Heart left ventricle (tissue), 16 donors: Measurements from ENCODE around the gene HERC3. TPM values are rescaled to one million over a fixed set of nuclear protein-coding genes. Genes with fewer than 3 reads are reported as not detected.

ENCODE experiments used
- ATAC-seq, 4 donors: fragments of 200-7000 bp; cut with Tn5 transposase; one replicate each; pipeline ENCODE4 v1.9.1; 2020 to 2022; ENCODE audit warnings: moderate library complexity in 4 of 4, mild to moderate bottlenecking in 3 of 4, moderate number of reproducible peaks in 1 of 4
- DNase-seq, 5 donors: peaks; one replicate each; pipeline ENCODE4 v3.0.0-alpha.2; 2020
- H3K27ac ChIP-seq, 12 donors: fragments of 200-600 bp; sonication (generic) in 4 of 12; one replicate each; pipeline versions ENCODE4 v1.5.0 to v1.8.0; 2016 to 2022; ENCODE audit warnings: mild to moderate bottlenecking in 2 of 12
- H3K27me3 ChIP-seq, 9 donors: fragments of 200-600 bp; sonication (generic) in 2 of 9; one replicate each; pipeline versions ENCODE4 v1.5.1 to v1.8.0; 2016 to 2022; ENCODE audit warnings: mild to moderate bottlenecking in 3 of 9
- H3K36me3 ChIP-seq, 9 donors: fragments of 200-600 bp; sonication (generic) in 2 of 9; one replicate each; pipeline versions ENCODE4 v1.5.0 to v1.8.0; 2018 to 2022; ENCODE audit warnings: mild to moderate bottlenecking in 2 of 9
- H3K4me1 ChIP-seq, 12 donors: fragments of 200-600 bp; sonication (generic) in 4 of 12; one replicate each; pipeline versions ENCODE4 v1.5.0 to v1.8.0; 2016 to 2022; ENCODE audit warnings: mild to moderate bottlenecking in 3 of 12
- H3K4me3 ChIP-seq, 12 donors: fragments of 200-600 bp; sonication (generic) in 4 of 12; one replicate each; pipeline versions ENCODE4 v1.5.0 to v1.8.0; 2017 to 2022; ENCODE audit warnings: mild to moderate bottlenecking in 9 of 12, moderate library complexity in 4 of 12
- H3K9me3 ChIP-seq, 12 donors: fragments of 200-600 bp; sonication (generic) in 4 of 12; one replicate each; pipeline versions ENCODE4 v1.5.0 to v1.8.0; 2016 to 2022; ENCODE audit warnings: mild to moderate bottlenecking in 1 of 12
- POLR2A ChIP-seq, 2 donors: fragments of 450-650 bp; IDR thresholded peaks; one replicate each; pipeline ENCODE4 v1.6.1; 2017; ENCODE audit warnings: antibody characterized with exemption in 2 of 2, mild to moderate bottlenecking in 2 of 2, moderate library complexity in 2 of 2
- WGBS, 4 donors: extraction: QIAGEN DNeasy Blood & Tissue Kit in 2 of 4; methylation state at CpG; one replicate each; pipeline versions ENCODE4 v1.1.5 to v1.1.7; 2013 to 2018; 5-methylcytosine and 5-hydroxymethylcytosine counted together
- intact Hi-C, 10 donors: fragments of 100-400 bp; cut with DNase I; formaldehyde crosslinking; loops; one replicate each; pipeline versions ENCODE4 v1.11.1 to v1.14.2; 2022
- polyA plus RNA-seq, 2 donors: library from polyadenylated mRNA; stranded (reverse); fragments of 200-250 nt; gene quantifications; one replicate each; pipeline ENCODE4 v1.2.3, GENCODE V29; 2013
- total RNA-seq, 9 donors: library from RNA; depleted of rRNA in 2 of 9; stranded (reverse); fragments of >200 nt in 2 of 9; fragmentation: NEBNext Ultra II Directional in 3 of 9; extraction: Animal tissue kit (Norgen Biotek cat#: 25700) in 3 of 9; gene quantifications; one replicate each; pipeline versions ENCODE4 v1.1.0 to v1.2.4, GENCODE V29; 2016 to 2023
- TF ChIP-seq, protein P1 (sequence below), 12 donors: fragments of 200-600 bp; sonication (generic) in 4 of 12; IDR thresholded peaks; one replicate each; pipeline versions ENCODE4 v1.5.0 to v1.8.0; 2018 to 2022; ENCODE audit warnings: antibody characterized with exemption in 12 of 12, mild to moderate bottlenecking in 5 of 12
- donor health status: ischemic (EF 13 %, LVEDD 7.1; RV severe dilation, severe dysfunction).
- donor health status: healthy with polysubstance abuse.
- donor health status: DM: no; HTN: yes; CAD: no.
- donor health status: DM: no; HTN: no; CAD: no.
- donor health status: ischemic (EF 25% LVEDD 6.9; RV normal size, moderate dysfunction).
- donor health status: ischemic (EF 25% LVEDD 5.7; RV mildly dilated, moderate dysfunction).
- donor health status: healthy.
- donor health status: DM: yes; HTN: yes; CAD: no.
- donor health status: ischemic (EF 35%, LVEDD 5.7; RV mildly dilated, moderate dysfunction).
- donor health status: nonischemic (EF 11% LVEDD 7.7; RV severe dilation, severe dysfunction).
- donor health status: DM: yes; HTN: yes; CAD: no.
- donor health status: PGD.
- donor health status: ischemic (EF 29% LVEDD 5.4; RV normal size, mild dysfunction).
- donor health status: nonischemic (EF 23%, LVEDD 6.1; RV moderate dilation, normal function).

Gene HERC3
- total and polyA plus RNA-seq, 11 donors, result 10.4 to 66.6 (median 48.4) TPM

DNA sequence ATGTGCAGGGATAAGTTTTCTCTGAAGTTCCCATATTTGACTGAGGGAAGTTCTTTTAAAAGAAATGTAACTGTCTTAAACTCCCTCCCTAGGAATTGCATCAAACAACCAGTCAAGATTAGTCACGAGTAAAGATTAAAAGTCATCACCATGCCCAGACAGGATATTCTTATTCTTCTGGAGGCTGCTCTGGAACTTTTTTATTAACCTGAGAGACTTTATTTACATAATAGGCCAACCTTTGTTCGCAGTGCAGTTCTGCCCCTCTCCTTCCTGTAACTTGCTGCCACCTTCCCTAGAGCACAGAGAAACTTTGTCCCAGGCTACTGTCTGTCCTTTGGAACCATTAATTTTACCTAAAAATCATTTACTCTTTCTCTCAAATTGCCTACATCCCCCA lies 9.8 kb upstream of the HERC3 start:
- Histone ChIP-seq H3K27ac (peak overlapping the region in 8 of 12 donors; percentile 1 to 64 (median 40)), H3K36me3 (no peaks in the 10 kb centered on the region), H3K4me3 (no peak overlapping the region), H3K27me3 (no peaks in the 10 kb centered on the region), H3K4me1 (peaks cover 0 to 11% (median 4%) of the 10 kb centered on the region in 12 donors), H3K9me3 (peaks cover 0 to 7% (median 0%) of the 10 kb centered on the region in 12 donors)
- TF ChIP-seq, protein P1, sequence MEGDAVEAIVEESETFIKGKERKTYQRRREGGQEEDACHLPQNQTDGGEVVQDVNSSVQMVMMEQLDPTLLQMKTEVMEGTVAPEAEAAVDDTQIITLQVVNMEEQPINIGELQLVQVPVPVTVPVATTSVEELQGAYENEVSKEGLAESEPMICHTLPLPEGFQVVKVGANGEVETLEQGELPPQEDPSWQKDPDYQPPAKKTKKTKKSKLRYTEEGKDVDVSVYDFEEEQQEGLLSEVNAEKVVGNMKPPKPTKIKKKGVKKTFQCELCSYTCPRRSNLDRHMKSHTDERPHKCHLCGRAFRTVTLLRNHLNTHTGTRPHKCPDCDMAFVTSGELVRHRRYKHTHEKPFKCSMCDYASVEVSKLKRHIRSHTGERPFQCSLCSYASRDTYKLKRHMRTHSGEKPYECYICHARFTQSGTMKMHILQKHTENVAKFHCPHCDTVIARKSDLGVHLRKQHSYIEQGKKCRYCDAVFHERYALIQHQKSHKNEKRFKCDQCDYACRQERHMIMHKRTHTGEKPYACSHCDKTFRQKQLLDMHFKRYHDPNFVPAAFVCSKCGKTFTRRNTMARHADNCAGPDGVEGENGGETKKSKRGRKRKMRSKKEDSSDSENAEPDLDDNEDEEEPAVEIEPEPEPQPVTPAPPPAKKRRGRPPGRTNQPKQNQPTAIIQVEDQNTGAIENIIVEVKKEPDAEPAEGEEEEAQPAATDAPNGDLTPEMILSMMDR (IDR thresholded peaks at IDR 0.05), result no peak
- TF ChIP-seq POLR2A (IDR thresholded peaks at IDR 0.05), result no peak
- DNase-seq (no peak), ATAC-seq (no peak)
- 33 to 59% (median 50%) methylated on average over 2 of the region's 2 CpGs for WGBS, 4 donors
- intact Hi-C loops, result loop anchor here in 1 of 10 donors (5.0 kb wide), 1 partner anchor 35 kb away; no protein-coding TSS in a partner anchor

DNA sequence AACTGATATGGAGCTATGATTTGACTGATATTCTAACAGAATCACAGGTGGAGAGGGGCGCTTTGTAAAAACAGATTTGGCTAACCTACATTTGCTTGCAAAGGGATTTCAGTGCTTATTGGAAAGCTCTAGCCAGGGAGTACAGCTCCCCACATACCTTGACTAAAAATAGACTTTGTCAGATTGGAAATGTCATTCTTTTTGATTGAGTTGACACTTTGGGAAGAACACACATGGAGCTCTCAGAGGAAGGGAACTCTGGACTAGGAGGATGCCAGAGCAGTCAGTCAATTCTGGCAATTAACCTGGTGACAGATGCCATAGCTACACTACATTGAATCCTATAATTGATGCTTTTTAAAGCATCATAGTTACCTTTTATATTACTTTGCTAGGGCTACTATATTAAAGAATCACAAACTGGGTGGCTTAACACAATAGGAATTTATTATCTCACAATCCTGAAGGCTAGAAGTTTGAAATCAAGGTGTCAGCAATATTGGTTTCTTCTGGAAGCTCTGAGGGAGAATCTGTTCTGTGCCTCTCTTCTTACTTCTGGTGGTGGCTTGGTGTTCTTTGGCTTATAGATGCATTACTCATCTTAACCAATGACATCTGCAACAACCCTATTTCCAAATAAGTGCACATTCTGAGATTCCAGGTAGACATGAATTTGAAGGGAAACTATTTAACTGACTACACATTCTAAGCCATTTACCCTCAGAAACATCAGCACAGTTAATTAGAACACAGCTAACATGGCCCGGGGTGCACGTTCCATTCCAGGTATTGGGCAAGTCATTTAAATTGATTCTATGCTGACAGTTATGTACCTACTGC lies 8.4 kb upstream of the HERC3 start:
- ATAC-seq (peak; percentile 89 to 96 (median 92)), DNase-seq (no peak)
- no peak for TF ChIP-seq POLR2A (IDR thresholded peaks at IDR 0.05)
- TF ChIP-seq, protein P1 (IDR thresholded peaks at IDR 0.05), result no peak
- 87 to 91% (median 87%) methylated on average over 3 of the region's 3 CpGs for WGBS, 4 donors
- H3K4me3 ChIP-seq, result no peak overlapping the region
- H3K9me3 ChIP-seq, result peaks cover 0 to 7% (median 0%) of the 10 kb centered on the region in 12 donors
- H3K27me3 ChIP-seq, result no peaks in the 10 kb centered on the region
- H3K27ac ChIP-seq, result peak overlapping the region in 9 of 12 donors; percentile 4 to 64 (median 40)
- peaks cover 0 to 18% (median 5%) of the 10 kb centered on the region in 12 donors for H3K4me1 ChIP-seq
- H3K36me3 ChIP-seq, result no peaks in the 10 kb centered on the region
- intact Hi-C loops, result loop anchor here in 1 of 10 donors (5.0 kb wide), 1 partner anchor 33 kb away; no protein-coding TSS in a partner anchor

DNA sequence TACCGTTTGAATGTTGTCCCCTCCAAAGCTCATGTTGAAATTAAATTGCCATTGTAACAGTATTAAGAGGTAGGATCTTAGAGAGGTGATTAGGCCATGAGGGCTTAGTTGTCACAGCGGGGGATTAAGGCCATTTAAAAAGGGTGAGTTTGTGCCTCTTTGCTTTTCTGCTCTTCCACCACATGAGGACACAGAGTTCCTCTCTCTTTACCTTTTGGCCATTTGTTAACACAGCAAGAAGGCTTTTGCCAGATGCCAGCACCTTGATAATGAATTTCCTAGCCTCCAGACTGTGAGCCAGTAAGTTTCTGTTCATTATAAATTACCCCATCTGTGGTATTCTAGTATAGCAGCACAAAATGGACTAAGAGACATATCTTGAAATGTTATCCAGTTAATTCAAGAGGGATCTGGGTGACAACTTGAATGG lies 7.8 kb upstream of the HERC3 start:
- 69 to 91% (median 81%) methylated on average over 2 of the region's 2 CpGs for WGBS, 4 donors
- intact Hi-C loops, result loop anchor here in 1 of 10 donors (5.0 kb wide), 1 partner anchor 33 kb away; no protein-coding TSS in a partner anchor
- ATAC-seq, result no peak
- no peak for DNase-seq
- H3K4me3 ChIP-seq, result no peak overlapping the region
- H3K27ac ChIP-seq, result peak overlapping the region in 6 of 12 donors; percentile 2 to 64 (median 31)
- no peaks in the 10 kb centered on the region for H3K27me3 ChIP-seq
- H3K4me1 ChIP-seq, result peaks cover 0 to 18% (median 5%) of the 10 kb centered on the region in 12 donors
- peaks cover 0 to 7% (median 0%) of the 10 kb centered on the region in 12 donors for H3K9me3 ChIP-seq
- H3K36me3 ChIP-seq, result no peaks in the 10 kb centered on the region
- TF ChIP-seq POLR2A (IDR thresholded peaks at IDR 0.05), result no peak
- TF ChIP-seq, protein P1 (IDR thresholded peaks at IDR 0.05), result no peak

DNA sequence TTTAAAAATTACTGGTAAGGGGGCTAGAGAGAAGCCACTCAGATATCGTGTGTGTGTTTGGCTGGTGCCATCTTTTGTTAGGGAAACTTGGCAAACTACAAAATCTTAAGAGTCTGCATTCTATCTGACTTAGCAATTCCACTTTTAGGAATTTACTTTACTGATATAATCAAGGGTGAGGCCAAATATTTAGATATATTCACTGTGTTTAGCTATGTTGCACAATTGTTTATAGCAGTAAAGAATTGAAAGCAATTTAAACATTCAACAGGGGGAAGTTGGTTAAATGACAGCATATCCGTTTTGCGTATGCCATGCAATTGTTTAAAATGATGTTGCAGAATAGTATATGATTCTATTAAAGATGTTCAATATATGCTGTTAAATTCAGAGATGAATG lies 6.4 kb upstream of the HERC3 start:
- intact Hi-C loops, result no loop called here
- ATAC-seq (no peak), DNase-seq (no peak)
- TF ChIP-seq, protein P1 (IDR thresholded peaks at IDR 0.05), result no peak
- TF ChIP-seq POLR2A (IDR thresholded peaks at IDR 0.05), result no peak
- peaks cover 0 to 24% (median 5%) of the 10 kb centered on the region in 12 donors for H3K4me1 ChIP-seq
- no peaks in the 10 kb centered on the region for H3K27me3 ChIP-seq
- H3K27ac ChIP-seq, result peak overlapping the region in 1 of 12 donors; percentile 3
- H3K36me3 ChIP-seq, result no peaks in the 10 kb centered on the region
- peaks cover 0 to 7% (median 0%) of the 10 kb centered on the region in 12 donors for H3K9me3 ChIP-seq
- no peak overlapping the region for H3K4me3 ChIP-seq
- 90 to 92% (median 91%) methylated on average over 3 of the region's 3 CpGs for WGBS, 4 donors
